Fibroblast of lung (primary cell): Measurements from ENCODE around the gene DCAF11.

ENCODE experiments used
- CTCF ChIP-seq, 2 donors: IDR thresholded peaks in 1 of 2; conservative IDR thresholded peaks in 1 of 2; 1 replicate in 1 of 2; 2 replicates in 1 of 2; pipeline ENCODE4 v1.5.1; 2011 to 2012; ENCODE audit warnings: low read length in 2 of 2, control low read depth in 1 of 2, inconsistent platforms in 1 of 2, low read depth in 1 of 2, mild to moderate bottlenecking in 1 of 2
- EZH2 ChIP-seq: IDR thresholded peaks from 2 replicates; pipeline ENCODE4 v1.5.1; 2012; ENCODE audit warnings: low read length, control low read depth, mild to moderate bottlenecking; ENCODE audit errors: missing control alignments

GRCh38 chr14:24078146-24078545 lies 36.4 kb upstream of the DCAF11 start:
- TF ChIP-seq CTCF (conservative IDR thresholded peaks at IDR 0.05 in 1 of 2, IDR thresholded peaks at IDR 0.05 in 1 of 2; ENCODE audit: low read depth in 1 of 2, low read length in 2 of 2) (no peak), EZH2 (no peak)
